ENCODE results near the gene LECT2.

LECT2 gene

DNA sequence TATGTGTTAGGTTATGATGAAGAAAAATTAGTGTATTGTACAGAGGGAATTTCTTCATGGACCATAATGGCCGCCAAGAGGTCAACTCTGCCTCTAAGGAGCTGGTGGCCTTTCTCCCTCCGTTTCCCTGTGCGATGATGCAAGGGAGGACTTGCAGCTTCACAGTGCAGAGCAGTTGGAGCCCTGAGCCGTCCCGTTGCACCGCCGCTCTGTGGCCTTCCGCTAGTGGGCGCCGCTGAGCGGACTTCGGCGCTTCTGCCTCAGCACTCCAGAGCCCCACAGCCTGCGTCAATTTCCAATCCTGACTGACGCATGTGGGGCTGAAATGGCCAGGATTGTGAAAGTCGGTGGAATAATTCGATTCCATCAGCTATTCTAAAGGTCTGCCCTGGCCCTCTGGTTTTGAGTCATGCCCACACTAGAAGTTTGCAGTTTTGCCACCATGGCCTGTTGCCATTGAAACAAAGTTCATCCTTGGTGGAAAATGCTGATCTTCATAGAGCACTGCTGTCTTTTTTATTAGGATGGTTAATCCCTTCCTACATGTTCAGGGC lies 22.7 kb upstream of the LECT2 start:
- no peak for DNase-seq

DNA sequence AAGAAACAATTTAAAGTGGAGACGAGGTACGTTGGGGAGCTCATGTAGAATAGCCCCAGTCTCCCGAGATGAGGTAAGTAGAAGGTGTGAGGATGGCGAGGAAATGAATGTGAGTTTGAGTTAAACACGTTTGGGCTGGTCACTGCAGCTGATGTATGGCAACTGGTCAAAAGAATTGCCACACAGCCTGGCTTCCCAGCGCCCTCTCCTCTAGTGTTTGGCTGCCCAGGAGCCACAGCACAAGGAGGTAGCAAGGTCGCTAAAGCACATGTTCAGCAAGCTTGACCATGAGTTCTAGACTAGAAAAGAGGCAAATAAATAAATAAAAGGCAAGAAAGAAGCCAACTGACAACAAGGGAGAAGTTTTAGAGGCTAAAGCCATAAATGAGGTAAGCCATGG lies 21.4 kb upstream of the LECT2 start:
- no peak for DNase-seq

DNA sequence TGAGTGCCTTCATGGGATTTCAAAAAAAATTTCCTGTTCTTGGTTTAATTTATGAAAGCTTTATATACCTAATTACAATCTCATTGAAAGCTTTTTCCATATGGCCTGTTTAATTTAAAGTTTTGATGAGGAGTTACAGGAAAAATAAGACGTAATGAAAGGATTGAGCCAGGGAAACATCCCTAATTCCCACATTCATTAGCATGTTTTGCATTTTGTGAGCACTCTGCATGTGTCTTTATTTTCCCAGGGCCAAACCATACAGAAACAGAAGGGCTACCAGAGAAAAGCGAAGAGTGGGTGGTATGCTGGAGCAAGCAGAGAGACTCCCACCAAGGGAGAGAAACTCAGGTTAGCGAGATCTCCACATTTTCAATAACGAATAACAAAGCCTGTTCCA lies 20.3 kb upstream of the LECT2 start:
- no peak for DNase-seq

DNA sequence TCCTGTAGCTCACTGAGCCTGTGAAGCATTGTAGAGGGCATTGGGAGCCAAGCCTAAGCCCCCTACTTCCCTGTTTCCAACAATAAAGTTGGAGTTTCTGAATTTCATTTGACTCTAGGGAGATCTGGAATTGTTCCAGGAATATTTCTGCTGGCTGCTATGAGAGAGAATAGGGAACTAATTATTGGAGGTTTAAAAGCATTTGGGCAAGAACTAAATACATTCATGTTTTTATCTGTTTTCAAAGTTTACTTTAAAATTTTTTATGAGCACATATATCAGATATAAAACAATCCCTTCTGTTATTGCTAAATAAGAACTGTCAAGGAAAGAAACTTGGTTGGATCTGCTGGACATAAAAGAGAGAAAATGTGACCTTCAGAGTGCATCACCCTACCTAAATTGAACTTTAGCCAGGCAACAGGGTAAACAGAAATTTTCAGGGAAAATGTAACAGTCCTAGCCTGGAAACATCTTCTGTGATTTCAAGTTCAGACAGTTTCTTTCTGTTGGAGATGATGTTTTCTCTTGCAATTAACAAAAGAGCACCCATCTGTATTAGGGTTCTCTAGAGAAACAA lies 19.3 kb upstream of the LECT2 start:
- no peak for DNase-seq

DNA sequence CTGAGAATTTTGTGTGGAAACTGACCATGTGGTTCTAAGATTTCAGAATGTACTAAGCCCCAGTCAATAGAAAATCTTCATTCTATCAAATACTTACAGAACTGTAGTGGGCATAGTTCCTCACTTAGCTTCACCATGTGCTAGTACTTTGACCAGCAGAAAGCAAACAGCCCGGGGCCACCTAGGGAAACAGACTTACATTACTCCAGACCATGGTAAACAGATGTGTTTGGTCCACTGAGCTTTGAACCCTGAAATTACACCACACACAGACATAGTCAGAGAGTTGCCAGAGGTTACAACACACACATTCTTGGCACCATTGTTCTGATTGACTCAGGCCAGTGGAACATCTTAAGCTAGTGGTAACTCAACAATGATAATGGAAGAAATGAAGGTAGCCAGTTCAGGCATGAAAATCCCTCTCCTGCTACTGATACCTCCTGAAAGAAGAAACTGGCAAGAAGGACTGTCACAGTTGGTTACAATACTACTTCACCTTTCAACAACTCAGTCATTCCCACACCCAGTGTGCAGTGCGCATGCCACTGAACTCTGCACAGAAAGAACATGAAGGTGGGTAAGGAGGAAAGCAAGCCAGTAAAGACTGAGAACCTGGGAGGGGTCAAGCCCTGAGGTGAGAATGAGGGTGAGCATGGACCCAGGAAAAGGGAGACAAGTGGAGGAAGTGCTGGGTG lies 18.7 kb upstream of the LECT2 start:
- DNase-seq: no peak

DNA sequence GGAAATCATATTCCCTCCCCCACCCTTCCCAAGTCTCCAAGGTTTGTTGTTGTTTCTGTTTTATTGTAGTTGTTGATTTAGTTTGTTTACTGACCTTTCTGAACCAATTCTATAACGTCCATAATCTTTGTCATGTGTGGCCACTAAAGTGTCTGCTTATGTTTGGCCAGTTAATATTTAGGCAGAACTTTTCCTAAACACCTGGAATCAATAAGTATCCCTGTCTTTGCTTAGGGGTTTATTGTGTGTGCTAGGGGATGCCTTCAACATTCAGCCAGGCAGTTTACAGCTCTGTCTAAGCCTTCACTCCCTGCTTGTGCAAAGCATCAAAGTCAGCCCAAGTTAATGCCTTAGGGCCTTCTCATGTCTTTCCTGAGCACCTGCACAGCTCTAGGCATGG lies 16.9 kb upstream of the LECT2 start:
- no peak for DNase-seq

DNA sequence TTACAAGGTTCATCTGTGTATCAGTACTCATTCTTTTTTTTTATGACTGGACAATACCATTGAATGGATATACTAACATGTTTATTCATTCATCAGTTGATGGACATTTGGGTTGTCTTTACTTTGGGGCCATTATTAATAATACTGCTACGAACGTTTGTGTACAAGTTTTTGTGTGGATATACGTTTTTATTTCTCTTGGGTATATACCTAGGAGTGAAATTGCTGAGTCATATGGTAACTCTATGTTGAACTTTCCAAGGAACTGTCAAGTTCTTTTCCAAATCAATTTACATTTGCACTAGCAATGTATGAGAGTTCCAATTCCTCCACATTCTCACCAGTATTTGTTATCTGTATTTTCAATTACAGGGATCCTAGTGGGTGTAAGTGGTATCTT lies 12.0 kb upstream of the LECT2 start:
- no peak for DNase-seq

DNA sequence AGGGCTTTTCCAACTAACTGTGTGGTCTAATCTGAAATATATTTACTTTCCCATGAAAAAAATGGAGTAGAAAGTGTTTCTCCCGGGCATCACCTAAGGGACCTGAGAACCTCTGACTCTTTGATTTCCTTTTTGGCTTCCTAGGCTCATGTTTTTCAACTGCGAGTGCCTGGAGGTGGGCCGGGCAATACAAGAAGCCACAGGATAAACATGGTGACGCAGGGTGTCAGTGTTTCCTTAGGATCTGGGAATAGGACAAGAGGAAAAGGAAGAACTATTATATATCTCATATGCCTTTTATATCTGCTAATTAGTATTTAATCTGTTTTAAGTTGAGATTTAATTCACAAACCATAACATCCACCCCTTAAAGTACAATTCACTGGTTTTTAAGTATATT lies 11.4 kb upstream of the LECT2 start:
- no peak for DNase-seq

DNA sequence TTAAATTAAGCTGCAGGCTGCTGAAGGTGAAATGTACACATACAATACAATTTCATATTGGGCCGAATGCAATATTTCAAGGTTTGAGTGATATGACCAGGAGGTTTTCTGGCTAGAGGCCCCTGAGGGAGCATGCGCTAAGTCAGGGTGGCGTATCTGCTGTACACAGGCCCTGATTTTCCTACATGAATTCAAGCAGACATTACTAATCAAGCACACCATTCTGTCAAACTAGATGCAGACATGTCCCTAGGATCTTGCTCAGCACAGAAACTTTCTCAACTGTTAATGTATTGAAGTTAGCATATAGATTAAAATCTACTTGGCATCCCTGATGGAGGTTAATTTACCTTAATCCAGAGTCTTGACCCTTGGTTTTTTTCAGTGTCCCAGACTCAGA lies 10.7 kb upstream of the LECT2 start:
- no peak for DNase-seq

DNA sequence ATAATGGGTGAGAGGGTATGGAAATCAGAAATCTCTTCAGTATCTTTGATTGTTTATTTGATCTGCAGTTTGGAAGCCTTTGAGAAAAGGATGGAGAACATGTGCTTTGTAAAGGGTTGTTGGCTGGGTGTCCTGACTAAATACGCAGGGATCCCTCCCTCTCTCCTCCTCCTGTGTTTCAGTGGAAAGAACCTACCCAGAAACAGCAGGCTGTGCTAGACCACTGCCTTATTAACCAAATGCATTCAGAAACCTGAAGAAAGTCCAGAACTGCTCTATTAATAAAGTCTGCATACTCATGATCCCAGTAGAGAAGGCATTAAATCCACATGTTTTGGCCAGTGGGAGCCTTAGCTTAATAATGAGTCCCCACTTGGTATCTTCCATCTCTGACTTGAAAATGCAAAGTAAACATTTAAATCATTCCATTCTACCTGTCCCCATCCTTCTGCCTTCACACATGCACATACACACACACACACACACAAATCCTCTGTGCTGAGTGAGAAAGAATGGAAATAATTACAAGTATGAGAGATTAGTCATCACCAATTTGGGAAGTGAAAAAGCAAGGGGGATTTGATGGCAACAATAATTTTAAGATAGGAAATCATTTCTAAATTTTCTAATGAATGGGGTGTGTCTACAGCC lies 10.0 kb upstream of the LECT2 start:
- no peak for DNase-seq

DNA sequence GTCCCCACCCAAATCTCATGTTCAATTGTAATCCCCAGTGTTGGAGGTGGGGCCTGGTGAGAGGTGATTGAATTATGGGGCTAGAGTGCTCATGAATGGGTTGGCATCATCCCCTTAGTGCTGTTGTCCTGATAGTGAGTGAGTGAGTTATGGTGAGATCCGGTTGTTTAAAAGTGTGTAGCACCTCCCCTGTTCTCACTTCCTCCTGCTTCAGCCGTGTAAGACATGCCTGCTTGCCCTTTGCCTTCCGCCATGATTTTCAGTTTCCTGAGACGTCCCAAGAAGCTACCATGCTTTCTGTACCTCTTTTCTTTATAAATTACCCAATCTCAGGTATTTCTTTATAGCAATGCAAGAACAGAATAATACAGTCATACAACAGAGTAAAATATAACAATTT lies 742 bp upstream of the LECT2 start:
- DNase-seq: no peak

DNA sequence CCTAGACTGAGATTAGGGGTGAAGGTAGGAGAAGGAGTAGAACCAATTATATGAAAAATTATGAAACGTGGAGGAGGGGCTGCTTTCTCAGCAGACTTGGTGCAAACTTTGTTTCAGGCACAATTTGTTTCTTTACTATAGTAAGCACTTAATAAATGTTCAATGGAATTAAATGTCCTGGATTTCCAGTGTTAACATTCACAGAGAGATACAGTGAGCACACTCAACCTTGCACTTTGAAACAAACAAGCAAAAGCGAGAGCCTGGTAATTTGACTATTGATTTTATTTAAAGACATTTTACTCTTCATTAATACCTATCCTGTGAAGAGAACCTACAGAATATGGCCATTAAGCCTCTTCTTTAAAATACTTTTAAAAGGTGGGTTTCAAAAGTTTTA lies 933 bp downstream of the LECT2 start:
- DNase-seq: no peak

DNA sequence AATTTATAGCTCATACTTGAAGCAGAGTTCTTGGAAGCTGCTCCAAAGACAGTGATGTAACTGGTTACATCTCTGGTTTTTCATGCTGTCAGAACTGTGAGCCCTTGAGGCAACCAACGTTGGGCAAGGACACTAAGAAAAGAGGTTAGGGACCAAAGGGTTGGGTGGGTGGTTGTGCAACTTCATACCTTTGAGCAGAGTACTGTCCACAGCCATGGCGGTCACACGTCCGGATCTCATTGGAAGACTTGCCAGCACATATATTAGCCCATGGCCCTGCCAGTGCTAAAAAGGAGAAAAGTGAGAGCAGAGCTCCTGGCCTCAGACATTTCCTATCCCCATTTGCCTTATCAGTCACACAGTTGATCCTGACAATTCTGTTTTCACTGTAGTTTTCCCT lies 2.1 kb downstream of the LECT2 start:
- no peak for DNase-seq

DNA sequence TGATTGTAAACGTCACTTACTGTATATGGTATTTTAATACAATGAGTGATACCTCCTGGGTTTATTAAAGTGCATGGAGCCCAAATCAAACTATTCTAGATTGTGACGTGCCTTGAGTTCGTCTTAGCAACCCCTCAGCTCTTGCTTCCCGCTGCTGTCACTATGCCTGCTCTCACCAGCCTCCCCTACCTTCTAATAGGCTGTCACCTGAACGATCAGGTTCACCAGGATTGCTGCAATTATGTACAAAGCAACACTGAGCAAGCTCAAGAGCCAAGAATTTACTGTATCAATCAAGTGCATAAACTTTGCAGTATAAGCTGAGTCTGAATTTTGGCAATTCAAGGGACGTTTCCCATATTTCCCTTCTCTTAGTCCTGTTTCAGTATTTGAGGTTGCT lies 3.0 kb downstream of the LECT2 start:
- DNase-seq: no peak

DNA sequence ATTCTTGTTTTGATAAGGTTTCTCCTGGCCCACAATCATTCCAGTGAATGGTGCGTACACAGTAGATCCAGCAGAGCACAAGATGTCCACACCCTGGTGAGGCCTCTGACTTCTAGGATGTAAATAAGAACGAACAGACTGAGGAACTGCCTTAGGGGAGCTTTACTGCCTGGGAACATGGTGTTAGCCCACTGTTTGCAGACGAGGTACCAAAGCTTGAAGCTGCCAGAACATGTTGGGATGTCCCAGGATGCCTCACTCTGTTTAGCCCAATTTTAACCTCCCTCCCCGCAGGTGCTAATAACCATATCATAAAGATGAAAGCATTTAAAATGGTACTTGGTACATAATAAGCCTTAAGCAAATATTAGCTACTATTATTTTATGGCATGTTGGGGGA lies 3.5 kb downstream of the LECT2 start:
- no peak for DNase-seq

DNA sequence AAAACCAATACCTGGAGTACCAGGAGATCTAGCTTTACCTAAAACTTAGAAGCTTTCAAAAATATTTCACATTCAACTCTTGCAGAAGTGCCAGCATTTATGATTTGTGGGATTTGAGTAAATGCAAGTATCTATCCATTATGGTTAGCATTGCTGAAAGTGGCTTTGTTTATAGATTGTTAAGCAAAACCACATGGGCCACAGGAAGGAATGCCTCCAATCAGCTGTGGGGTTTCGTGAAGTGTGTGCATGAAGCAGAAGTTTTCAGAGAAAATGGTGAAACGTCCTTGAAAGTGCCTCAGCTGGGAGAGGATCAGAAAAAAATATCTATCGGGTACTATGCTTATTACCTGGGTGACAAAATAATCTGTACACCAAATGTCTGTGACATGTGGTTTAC lies 4.2 kb downstream of the LECT2 start:
- DNase-seq: no peak

DNA sequence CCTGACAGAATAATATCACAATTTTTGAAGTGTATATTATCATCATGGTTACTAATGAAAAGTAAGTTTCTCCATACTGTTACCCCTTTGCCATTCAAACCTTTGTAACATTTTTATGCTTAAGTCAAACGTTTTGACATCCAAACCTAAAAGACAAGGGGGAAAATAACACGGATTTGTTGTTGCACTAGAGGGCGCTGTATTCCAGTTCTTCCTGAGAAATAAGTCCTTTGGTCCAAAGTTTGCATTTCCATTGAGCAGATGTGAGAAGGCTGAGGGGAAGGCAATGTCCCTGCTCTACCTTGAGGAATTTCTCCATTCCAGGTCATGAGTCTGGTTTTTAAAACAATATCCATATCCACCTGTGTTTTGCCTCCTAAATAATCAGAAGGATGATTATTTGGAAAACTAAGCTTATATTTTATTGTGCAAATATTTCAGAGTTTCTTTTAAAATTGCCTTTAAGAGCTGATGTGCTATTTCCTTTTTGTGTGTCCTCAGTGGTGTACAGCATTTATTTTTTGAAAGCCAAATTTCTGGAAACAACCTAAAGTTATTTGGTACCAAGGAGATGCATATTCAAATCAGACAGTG lies 9.7 kb downstream of the LECT2 start:
- DNase-seq: peak; percentile 36

DNA sequence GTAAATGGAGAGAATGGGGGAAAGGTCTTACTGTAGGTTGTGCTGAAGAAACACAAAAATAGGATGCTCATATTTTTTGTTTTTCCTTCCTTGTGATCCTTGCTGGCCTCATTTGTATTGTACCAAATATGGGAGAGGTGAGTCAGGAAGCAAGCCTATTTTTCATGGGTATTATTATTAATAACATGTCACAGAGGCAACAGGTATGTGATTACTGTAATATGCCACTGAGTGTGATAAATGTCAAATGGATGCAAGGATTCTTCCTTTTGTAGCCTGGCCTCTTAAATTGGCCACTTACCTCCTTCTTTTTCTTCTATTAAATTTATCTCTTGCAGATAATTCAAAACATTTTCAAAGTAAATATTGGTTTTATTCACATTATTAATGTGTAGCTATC lies 10.2 kb downstream of the LECT2 start:
- DNase-seq: no peak

DNA sequence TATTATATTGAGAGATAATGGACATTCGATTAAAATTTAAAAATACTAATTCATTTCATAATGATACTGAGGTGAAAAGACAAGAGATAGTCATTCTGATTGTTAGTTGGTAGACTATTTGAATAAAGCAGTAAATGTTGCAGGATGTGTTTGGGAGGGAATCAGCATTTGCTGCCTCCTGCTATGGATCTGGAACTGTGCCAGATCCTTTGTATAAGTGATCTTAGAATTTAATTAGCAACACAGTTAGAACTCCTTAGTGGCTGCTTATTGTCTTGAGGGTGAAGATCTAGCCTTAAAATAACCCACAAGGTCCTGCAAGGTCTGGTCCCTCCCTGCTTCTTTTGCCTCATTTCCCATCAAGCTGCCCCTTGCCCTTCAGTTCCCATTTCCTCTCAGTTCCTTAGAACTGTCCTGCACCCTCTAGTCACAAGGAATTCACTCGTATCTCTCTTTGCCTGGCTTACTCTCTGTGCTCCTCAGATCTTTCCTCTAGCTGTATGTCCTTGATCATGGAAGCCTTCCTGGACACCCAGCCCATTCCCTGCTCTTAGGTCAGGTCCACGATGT lies 12.5 kb downstream of the LECT2 start:
- DNase-seq: no peak

DNA sequence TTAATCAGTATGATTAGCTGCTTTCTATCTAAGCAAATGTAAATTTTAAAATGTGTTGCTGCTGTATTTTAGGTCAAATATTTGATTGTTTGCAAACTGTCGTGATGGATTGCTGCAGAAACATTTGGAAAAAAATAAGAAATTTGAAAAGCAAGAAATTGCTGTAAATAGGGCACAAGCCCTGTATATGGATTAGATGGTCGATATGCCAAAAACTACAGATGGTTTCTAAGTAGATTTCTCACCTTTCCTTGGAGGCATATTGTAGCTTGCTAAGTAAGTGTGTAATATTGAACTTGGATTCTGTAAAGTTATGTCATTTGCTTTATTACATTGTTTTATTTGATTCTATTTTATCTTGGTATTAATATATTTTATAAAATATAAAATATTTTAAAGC lies 13.1 kb downstream of the LECT2 start:
- no peak for DNase-seq

DNA sequence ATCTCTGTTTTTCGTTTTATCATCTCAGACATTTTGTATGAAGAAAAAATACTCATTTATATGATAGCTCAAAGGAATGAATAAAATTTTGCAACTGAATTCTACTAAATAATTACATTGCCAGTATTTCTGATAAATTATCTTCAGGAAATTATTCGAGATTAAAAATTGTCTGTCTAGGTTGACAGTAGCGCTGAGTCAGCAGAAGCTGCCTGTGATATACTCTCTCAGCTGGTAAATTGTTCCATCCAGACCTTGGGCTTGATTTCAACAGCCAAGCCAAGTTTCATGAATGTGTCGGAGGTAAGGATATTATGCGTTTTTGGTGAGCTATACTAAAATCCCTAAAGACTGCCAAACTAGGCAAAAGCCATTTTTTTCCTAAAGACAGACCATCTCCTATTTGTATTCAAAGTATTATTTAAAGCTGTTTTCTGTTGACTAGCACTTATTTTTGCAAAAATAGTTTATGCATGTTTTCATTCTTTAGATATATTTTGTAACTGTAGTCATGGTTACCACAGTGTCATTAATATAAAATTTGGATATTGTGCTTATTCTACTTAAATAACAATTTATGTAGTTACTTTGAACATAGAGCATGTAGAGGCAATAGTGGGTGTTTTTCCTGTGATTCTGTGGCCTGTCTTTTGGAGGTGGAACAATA lies 17.4 kb downstream of the LECT2 start:
- DNase-seq: no peak

DNA sequence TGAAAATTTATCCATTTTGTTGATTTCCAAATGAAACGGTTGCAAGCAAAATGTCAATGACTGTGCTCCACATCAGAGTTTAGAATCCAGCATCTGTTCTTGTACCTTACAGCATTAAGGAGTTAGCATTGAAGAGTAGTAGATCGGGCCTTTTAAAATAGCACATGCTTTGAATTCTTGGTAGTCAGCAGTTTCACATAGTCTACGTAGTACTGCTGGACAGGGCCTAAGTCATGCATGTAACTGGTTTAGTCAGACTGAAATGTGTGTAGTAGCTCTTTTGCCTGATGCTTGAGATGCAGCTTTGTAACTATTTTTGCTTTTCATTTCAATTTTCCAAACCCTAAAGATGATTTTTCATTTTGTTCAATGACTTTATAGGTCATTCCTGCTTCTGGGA lies 19.8 kb downstream of the LECT2 start:
- DNase-seq: no peak

DNA sequence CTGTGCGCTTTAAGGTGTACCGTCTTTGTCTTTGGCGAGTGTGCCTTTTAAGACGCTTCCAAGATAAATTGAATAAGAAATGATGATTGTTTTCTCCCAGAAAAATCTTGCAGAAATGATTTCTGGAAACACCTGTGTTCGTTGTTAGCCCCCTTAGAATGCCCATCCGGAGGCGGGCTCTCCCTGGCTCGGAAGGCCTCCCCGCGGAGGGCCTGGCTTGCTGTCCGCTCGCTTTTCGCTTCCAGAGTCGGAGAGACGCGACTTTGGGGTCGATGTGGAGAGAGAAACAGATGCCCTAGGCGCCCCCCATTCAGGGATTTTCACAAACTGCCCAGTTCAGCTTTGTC lies 23.9 kb downstream of the LECT2 start:
- DNase-seq: no peak

Data from NCI-H146 (cell line).